ENCODE data around the gene POMGNT1. TPM values are rescaled to one million over a fixed set of nuclear protein-coding genes. Genes with fewer than 3 reads are reported as not detected.

Gene POMGNT1
- total and polyA plus RNA-seq, 10 of the 15 experiments (the other 5 are each of a cell fraction or from before 2014, with no cell fraction given) = 8.6 to 35.2 (median 29.5) TPM

- intact Hi-C loops (cut with micrococcal nuclease; ENCODE audit: unreplicated experiment) = no loop called here
- ATAC-seq (no peak), DNase-seq (ENCODE audit: low read depth, low spot score) (no peak), FAIRE-seq (no peak)
- no peaks in the 10 kb centered on the region for H3K27me3 ChIP-seq (replicated peaks in 1 of 2; ENCODE audit: control insufficient read depth in 2 of 2, insufficient read depth in 2 of 2, low read length in 1 of 2)
- no peaks in the 10 kb centered on the region for H3K79me2 ChIP-seq (ENCODE audit: control insufficient read depth, insufficient read depth, low read length)
- ChIA-PET POLR2A (interaction anchor here (1.1 to 2.3 kb wide), 2 partner anchors 9 to 94 kb away, joined by 3 to 5 read pairs; no protein-coding TSS in a partner anchor), SMC1A (ENCODE audit: uncharacterized antibody, unreplicated experiment) (interaction anchor here (0.8 to 4.2 kb wide), 6 partner anchors 17 to 114 kb away, joined by 3 to 20 read pairs (median 4); partner anchors contain the start of genes P3R3URF and TSPAN1), CTCF (interaction anchor here (0.7 to 1.7 kb wide), 5 partner anchors 9 to 120 kb away, joined by 3 to 4 read pairs (median 3); no protein-coding TSS in a partner anchor), RAD21 (ENCODE audit: unreplicated experiment) (interaction anchor here (0.7 to 2.0 kb wide), 5 partner anchors 20 to 472 kb away, joined by 3 to 4 read pairs (median 3); partner anchors contain the start of gene GPBP1L1)
- no peak overlapping the region for H3K4me3 ChIP-seq
- no peak overlapping the region for H3K27ac ChIP-seq (ENCODE audit: control insufficient read depth, insufficient read depth)
- no peaks in the 10 kb centered on the region for H4K20me1 ChIP-seq (ENCODE audit: control insufficient read depth, insufficient read depth)
- H3K36me3 ChIP-seq (ENCODE audit: control insufficient read depth in 2 of 2, insufficient read depth in 2 of 2, low read length in 1 of 2) = no peaks in the 10 kb centered on the region
- no peak overlapping the region for H3K4me2 ChIP-seq (ENCODE audit: control insufficient read depth, insufficient read depth)
- peaks cover 10% of the 10 kb centered on the region for H3K4me1 ChIP-seq (ENCODE audit: control insufficient read depth, insufficient read depth, low read length)
- BruUV-seq (replicated peaks) = no TSS peak
- no peak overlapping the region for H2AFZ ChIP-seq (ENCODE audit: control insufficient read depth, low read depth, low read length)
- no peak overlapping the region for H3K9ac ChIP-seq (ENCODE audit: control insufficient read depth, insufficient read depth, low read length)
- H3K9me3 ChIP-seq (replicated peaks; ENCODE audit: control insufficient read depth, insufficient read depth, low read length) = no peaks in the 10 kb centered on the region; the same call in 2 of the 3 replicates
- in situ Hi-C loops (cut with MboI) = no loop called here
- WGBS (ENCODE audit: insufficient coverage, insufficient replicate concordance, low lambda C conversion rate, missing lambda C conversion rate) = 78% methylated on average over 1 of the region's 1 CpG
- no peak for TF ChIP-seq BMI1 (IDR thresholded peaks at IDR 0.05; ENCODE audit: borderline replicate concordance)
- no peak for TF ChIP-seq E2F4 (IDR thresholded peaks at IDR 0.05; ENCODE audit: low read depth, low read length)
- TF ChIP-seq GATAD2B (conservative IDR thresholded peaks at IDR 0.05; ENCODE audit: low read depth) = no peak
- TF ChIP-seq SPI1 (IDR thresholded peaks at IDR 0.05; ENCODE audit: borderline replicate concordance, insufficient read depth, low read depth, low read length) = no peak
- no peak for TF ChIP-seq KLF5 (IDR thresholded peaks at IDR 0.05; ENCODE audit: partially characterized antibody)
- no peak for TF ChIP-seq ATF7 (IDR thresholded peaks at IDR 0.05; ENCODE audit: low read depth)
- TF ChIP-seq ZSCAN29 (IDR thresholded peaks at IDR 0.05) = no peak
- no peak for TF ChIP-seq ZNF384 (IDR thresholded peaks at IDR 0.05; ENCODE audit: borderline replicate concordance, low read depth, low read length)
- TF ChIP-seq ASH2L (IDR thresholded peaks at IDR 0.05; ENCODE audit: borderline replicate concordance, low read depth) = no peak
- no peak for TF ChIP-seq IKZF2 (IDR thresholded peaks at IDR 0.05)
- no peak for TF ChIP-seq NRF1 (conservative IDR thresholded peaks at IDR 0.05; ENCODE audit: low read depth, low read length)
- no peak for TF ChIP-seq ZBTB4 (CRISPR knock-in tag; IDR thresholded peaks at IDR 0.05)
- TF ChIP-seq ZNF622 (IDR thresholded peaks at IDR 0.05) = no peak
- no peak for TF ChIP-seq SP1 (IDR thresholded peaks at IDR 0.05; ENCODE audit: low read depth, low read length)
- no peak for TF ChIP-seq FOXM1 (IDR thresholded peaks at IDR 0.05; ENCODE audit: low read depth, low read length)
- no peak for TF ChIP-seq FOS (IDR thresholded peaks at IDR 0.05; ENCODE audit: borderline replicate concordance, extremely low read depth, insufficient read length)
Observed at GRCh38 chr1:46157916-46158311, 40.3 kb downstream of the POMGNT1 start.
